Gastrocnemius medialis (tissue), 4 donors: ENCODE measurements around the gene MAOA. TPM values are rescaled to one million over a fixed set of nuclear protein-coding genes. Genes with fewer than 3 reads are reported as not detected.

Source experiments
- ATAC-seq, 2 donors: fragments of 150-250 bp; one replicate each; pipeline ENCODE4 v1.9.1; 2016
- DNase-seq, 2 donors: peaks; one replicate each; pipeline ENCODE4 v3.0.0-alpha.2; 2019
- H3K27ac ChIP-seq, 4 donors: fragments of 200-600 bp; sonication (generic); 1 replicate in 1 of 4; 2 replicates in 3 of 4; pipeline ENCODE4 v1.5.1; 2016 to 2018; ENCODE audit warnings: mild to moderate bottlenecking in 2 of 4, moderate library complexity in 1 of 4
- H3K27me3 ChIP-seq, 3 donors: fragments of 200-600 bp; sonication (generic) in 2 of 3; 1 replicate in 1 of 3; 2 replicates in 2 of 3; pipeline versions ENCODE4 v1.5.1 to v1.6.0; 2016 to 2019; ENCODE audit warnings: mild to moderate bottlenecking in 1 of 3, moderate library complexity in 1 of 3
- H3K36me3 ChIP-seq, 2 donors: fragments of 200-600 bp; sonication (generic) in 1 of 2; one replicate each; pipeline ENCODE4 v1.5.1; 2017 to 2018
- H3K4me1 ChIP-seq, 2 donors: fragments of 200-600 bp; sonication (generic) in 1 of 2; one replicate each; pipeline ENCODE4 v1.5.1; 2016 to 2017; ENCODE audit warnings: mild to moderate bottlenecking in 2 of 2
- H3K4me3 ChIP-seq, 4 donors: fragments of 200-600 bp; sonication (generic) in 3 of 4; 1 replicate in 1 of 4; 2 replicates in 3 of 4; pipeline ENCODE4 v1.5.1; 2016 to 2019; ENCODE audit warnings: mild to moderate bottlenecking in 2 of 4
- H3K9me3 ChIP-seq, 3 donors: fragments of 200-600 bp; sonication (generic) in 2 of 3; 1 replicate in 1 of 3; 2 replicates in 2 of 3; pipeline ENCODE4 v1.5.1; 2016 to 2019
- POLR2A ChIP-seq, 2 donors: fragments of 450-650 bp; IDR thresholded peaks; one replicate each; pipeline ENCODE4 v1.6.1; 2017; ENCODE audit warnings: antibody characterized with exemption in 2 of 2, mild to moderate bottlenecking in 2 of 2, moderate library complexity in 2 of 2
- in situ Hi-C, 4 donors: fragments of 200-750 bp; cut with MboI; loops; one replicate each; pipeline versions ENCODE4 v1.15.0 to v1.8.0; 2017; ENCODE audit warnings: low sequenced_read_pairs in 4 of 4
- intact Hi-C: fragments of 100-400 bp; cut with DNase I; formaldehyde crosslinking; loops from one replicate; pipeline ENCODE4 v1.15.1; 2023; ENCODE audit warnings: low total_unique reads
- total RNA-seq, 4 donors: library from RNA; depleted of rRNA; stranded (reverse); fragments of >200 nt; gene quantifications; one replicate each; pipeline versions ENCODE4 v1.1.0 to v1.2.3, GENCODE V29; 2016
- TF ChIP-seq, protein P1 (sequence below), 5 experiments: fragments of 450-650 bp in 3 of 5; fragments of 200-600 bp in 2 of 5; sonication (generic) in 2 of 5; IDR thresholded peaks in 4 of 5; conservative IDR thresholded peaks in 1 of 5; 1 replicate in 4 of 5; 2 replicates in 1 of 5; pipeline ENCODE4 v1.5.1; 2016 to 2019; ENCODE audit warnings: antibody characterized with exemption in 5 of 5, mild to moderate bottlenecking in 3 of 5, moderate library complexity in 3 of 5

MAOA gene
- total RNA-seq, 4 donors from 2014 or later: 25.2 to 244 (median 109) TPM

- no peak overlapping the region for H3K4me3 ChIP-seq
- in situ Hi-C loops (loop anchor here in 2 of 4 donors (5.0 to 10.0 kb wide), 2 partner anchors 81 to 184 kb away; no protein-coding TSS in a partner anchor), intact Hi-C loops (no loop called here)
- H3K27me3 ChIP-seq: no peaks in the 10 kb centered on the region
- peak overlapping the region in 1 of 4 donors; percentile 85 for H3K27ac ChIP-seq
- peaks cover 0 to 10% of the 10 kb centered on the region in 2 donors for H3K4me1 ChIP-seq
- H3K36me3 ChIP-seq: peaks cover 0 to 6% of the 10 kb centered on the region in 2 donors
- ATAC-seq (no peak), DNase-seq (no peak)
- H3K9me3 ChIP-seq: no peaks in the 10 kb centered on the region
- no peak for TF ChIP-seq POLR2A (IDR thresholded peaks at IDR 0.05)
- TF ChIP-seq, protein P1, sequence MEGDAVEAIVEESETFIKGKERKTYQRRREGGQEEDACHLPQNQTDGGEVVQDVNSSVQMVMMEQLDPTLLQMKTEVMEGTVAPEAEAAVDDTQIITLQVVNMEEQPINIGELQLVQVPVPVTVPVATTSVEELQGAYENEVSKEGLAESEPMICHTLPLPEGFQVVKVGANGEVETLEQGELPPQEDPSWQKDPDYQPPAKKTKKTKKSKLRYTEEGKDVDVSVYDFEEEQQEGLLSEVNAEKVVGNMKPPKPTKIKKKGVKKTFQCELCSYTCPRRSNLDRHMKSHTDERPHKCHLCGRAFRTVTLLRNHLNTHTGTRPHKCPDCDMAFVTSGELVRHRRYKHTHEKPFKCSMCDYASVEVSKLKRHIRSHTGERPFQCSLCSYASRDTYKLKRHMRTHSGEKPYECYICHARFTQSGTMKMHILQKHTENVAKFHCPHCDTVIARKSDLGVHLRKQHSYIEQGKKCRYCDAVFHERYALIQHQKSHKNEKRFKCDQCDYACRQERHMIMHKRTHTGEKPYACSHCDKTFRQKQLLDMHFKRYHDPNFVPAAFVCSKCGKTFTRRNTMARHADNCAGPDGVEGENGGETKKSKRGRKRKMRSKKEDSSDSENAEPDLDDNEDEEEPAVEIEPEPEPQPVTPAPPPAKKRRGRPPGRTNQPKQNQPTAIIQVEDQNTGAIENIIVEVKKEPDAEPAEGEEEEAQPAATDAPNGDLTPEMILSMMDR (IDR thresholded peaks at IDR 0.05 in 4 of 5, conservative IDR thresholded peaks at IDR 0.05 in 1 of 5): no peak
Measured at GRCh38 chrX:43745938-43746721, 90.0 kb downstream of the MAOA start.

DNA sequence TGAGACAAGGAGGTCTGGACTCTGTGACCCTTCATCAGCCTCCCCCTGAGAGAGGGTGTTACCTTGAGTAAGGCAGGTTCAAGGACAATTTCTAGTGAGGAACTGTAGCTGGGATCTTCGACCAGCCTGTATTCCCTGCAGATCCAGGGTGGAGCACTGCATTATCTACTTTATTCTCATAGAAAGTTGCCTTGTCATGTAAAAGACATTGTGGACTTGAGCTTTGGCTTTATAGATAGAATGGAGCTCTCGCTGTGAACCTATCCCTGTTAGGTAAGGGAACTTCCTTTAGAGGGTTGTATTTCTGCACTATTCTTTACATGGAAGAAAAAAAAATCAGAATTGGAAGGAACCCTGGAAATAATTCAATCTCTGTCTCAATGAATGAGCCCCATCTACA is 91.4 kb downstream of the MAOA start:
- TF ChIP-seq POLR2A (IDR thresholded peaks at IDR 0.05): no peak
- TF ChIP-seq, protein P1 (IDR thresholded peaks at IDR 0.05 in 4 of 5, conservative IDR thresholded peaks at IDR 0.05 in 1 of 5): no peak
- ATAC-seq (no peak), DNase-seq (no peak)
- Histone ChIP-seq H3K36me3 (peaks cover 0 to 6% of the 10 kb centered on the region in 2 donors), H3K4me3 (no peak overlapping the region), H3K4me1 (peaks cover 0 to 4% of the 10 kb centered on the region in 2 donors), H3K27ac (peak overlapping the region in 1 of 4 donors; percentile 34), H3K9me3 (no peaks in the 10 kb centered on the region), H3K27me3 (no peaks in the 10 kb centered on the region)
- intact Hi-C loops (no loop called here), in situ Hi-C loops (loop anchor here in 2 of 4 donors (5.0 to 10.0 kb wide), 2 partner anchors 83 to 185 kb away; no protein-coding TSS in a partner anchor)

DNA sequence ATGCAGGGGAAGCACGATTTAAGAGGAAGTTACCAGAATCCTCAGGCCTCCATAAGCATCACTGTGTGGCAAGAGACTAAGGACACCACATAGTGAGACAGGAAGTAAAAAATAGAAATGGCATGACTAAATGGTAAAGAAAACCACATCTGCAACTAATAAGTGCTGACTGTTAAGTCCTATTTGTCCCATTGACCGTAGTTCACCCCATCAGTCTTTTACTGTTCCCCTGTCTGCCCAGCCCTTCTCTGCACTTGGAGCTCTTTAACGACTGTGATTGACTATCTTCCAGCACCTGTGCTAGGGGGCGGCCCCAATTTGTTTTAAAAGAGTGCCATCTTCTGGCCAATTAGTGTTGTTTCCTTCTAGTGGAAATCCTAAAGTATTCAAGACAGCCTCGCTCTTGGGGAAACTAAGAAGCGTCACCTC is 94.2 kb downstream of the MAOA start:
- Histone ChIP-seq H3K4me1 (no peaks in the 10 kb centered on the region), H3K27ac (peak overlapping the region in 1 of 4 donors; percentile 43), H3K4me3 (no peak overlapping the region), H3K9me3 (no peaks in the 10 kb centered on the region), H3K36me3 (no peaks in the 10 kb centered on the region), H3K27me3 (no peaks in the 10 kb centered on the region)
- peak; percentile 12 to 57 for DNase-seq
- intact Hi-C loops (loop anchor here (1.0 kb wide), 1 partner anchor 191 kb away; no protein-coding TSS in a partner anchor), in situ Hi-C loops (loop anchor here (5.0 to 25.0 kb wide), 4 partner anchors 185 to 1963 kb away; no protein-coding TSS in a partner anchor)
- ATAC-seq: peak; percentile 54 to 75
- TF ChIP-seq POLR2A (IDR thresholded peaks at IDR 0.05): no peak
- TF ChIP-seq, protein P1 (IDR thresholded peaks at IDR 0.05 in 4 of 5, conservative IDR thresholded peaks at IDR 0.05 in 1 of 5): peak; percentile 42 to 57 (median 54)

DNA sequence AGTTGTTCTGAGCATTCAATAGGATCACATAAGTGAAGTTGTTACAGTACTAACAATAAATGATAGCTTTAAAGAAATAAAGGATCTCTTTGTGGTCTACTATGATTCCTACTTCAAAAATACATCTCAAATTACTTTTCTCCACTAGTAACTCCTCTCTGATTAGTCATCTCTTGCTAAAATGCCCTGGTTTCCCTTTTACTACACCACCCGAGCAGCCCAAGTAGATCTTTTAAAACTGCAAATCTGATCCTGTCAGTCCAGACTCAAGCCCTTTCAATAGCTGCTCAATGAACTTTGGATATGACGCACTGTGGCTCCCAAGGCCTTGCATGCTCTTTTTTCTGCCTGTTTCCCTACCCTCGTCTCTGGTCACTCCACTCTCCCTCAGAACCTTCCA is 97.5 kb downstream of the MAOA start:
- DNase-seq: no peak
- in situ Hi-C loops: loop anchor here (5.0 to 25.0 kb wide), 4 partner anchors 189 to 1966 kb away; no protein-coding TSS in a partner anchor

More for the DNA sequence above, 97.5 kb downstream of the MAOA start:
- Histone ChIP-seq H3K4me1 (no peaks in the 10 kb centered on the region), H3K9me3 (no peaks in the 10 kb centered on the region), H3K27ac (no peak overlapping the region), H3K4me3 (no peak overlapping the region), H3K27me3 (no peaks in the 10 kb centered on the region), H3K36me3 (no peaks in the 10 kb centered on the region)
- TF ChIP-seq POLR2A (IDR thresholded peaks at IDR 0.05): no peak
- TF ChIP-seq, protein P1 (IDR thresholded peaks at IDR 0.05 in 4 of 5, conservative IDR thresholded peaks at IDR 0.05 in 1 of 5): no peak
- no peak for ATAC-seq
- intact Hi-C loops: no loop called here
